ENCODE measurements around the gene TMEM200A. TPM values are rescaled to one million over a fixed set of nuclear protein-coding genes. Genes with fewer than 3 reads are reported as not detected.

The TMEM200A gene
- total and polyA plus RNA-seq, 8 donors = 1.5 to 12.6 (median 3.2) TPM

- Histone ChIP-seq H3K36me3 (no peaks in the 10 kb centered on the region), H3K27ac (no peak overlapping the region), H3K4me3 (no peak overlapping the region), H3K9me3 (no peaks in the 10 kb centered on the region), H3K4me1 (no peaks in the 10 kb centered on the region), H3K27me3 (no peaks in the 10 kb centered on the region)
- DNase-seq (no peak), ATAC-seq (no peak)
- no peak for TF ChIP-seq CTCF (IDR thresholded peaks at IDR 0.05)
- intact Hi-C loops (cut with DNase I) = no loop called here
Measured at GRCh38 chr6:130393306-130393705, 27.5 kb downstream of the TMEM200A start.

GRCh38 chr6:130394246-130394645, 28.4 kb downstream of the TMEM200A start:
- no peak for ATAC-seq

GRCh38 chr6:130395164-130395563, 29.3 kb downstream of the TMEM200A start:
- TF ChIP-seq CTCF (IDR thresholded peaks at IDR 0.05) = no peak
- intact Hi-C loops (cut with DNase I) = no loop called here
- Histone ChIP-seq H3K36me3 (no peaks in the 10 kb centered on the region), H3K9me3 (no peaks in the 10 kb centered on the region), H3K27ac (no peak overlapping the region), H3K27me3 (no peaks in the 10 kb centered on the region), H3K4me1 (no peaks in the 10 kb centered on the region), H3K4me3 (no peak overlapping the region)
- DNase-seq = no peak
- ATAC-seq = no peak

More at GRCh38 chr6:130394246-130394645, 28.4 kb downstream of the TMEM200A start:
- intact Hi-C loops (cut with DNase I) = no loop called here
- no peaks in the 10 kb centered on the region for H3K27me3 ChIP-seq
- H3K9me3 ChIP-seq = no peaks in the 10 kb centered on the region
- H3K27ac ChIP-seq = no peak overlapping the region
- no peaks in the 10 kb centered on the region for H3K36me3 ChIP-seq
- no peak for DNase-seq
- no peak for TF ChIP-seq CTCF (IDR thresholded peaks at IDR 0.05)
- H3K4me3 ChIP-seq = no peak overlapping the region
- no peaks in the 10 kb centered on the region for H3K4me1 ChIP-seq

- Histone ChIP-seq H3K27ac (peak overlapping the region in 1 of 2 donors; percentile 28), H3K4me3 (no peak overlapping the region), H3K4me1 (no peaks in the 10 kb centered on the region), H3K27me3 (no peaks in the 10 kb centered on the region), H3K9me3 (no peaks in the 10 kb centered on the region), H3K36me3 (no peaks in the 10 kb centered on the region)
- DNase-seq (no peak), ATAC-seq (no peak)
- TF ChIP-seq CTCF (IDR thresholded peaks at IDR 0.05) = no peak
- intact Hi-C loops (cut with DNase I) = no loop called here
Measured at GRCh38 chr6:130396722-130397121, 30.9 kb downstream of the TMEM200A start.

GRCh38 chr6:130405549-130405948, 39.7 kb downstream of the TMEM200A start:
- Histone ChIP-seq H3K36me3 (no peaks in the 10 kb centered on the region), H3K9me3 (no peaks in the 10 kb centered on the region), H3K4me1 (no peaks in the 10 kb centered on the region), H3K27ac (no peak overlapping the region), H3K27me3 (no peaks in the 10 kb centered on the region), H3K4me3 (no peak overlapping the region)
- no peak for DNase-seq
- intact Hi-C loops (cut with DNase I) = no loop called here
- TF ChIP-seq CTCF (IDR thresholded peaks at IDR 0.05) = no peak
- ATAC-seq = no peak

Measured in left lung (tissue), 10 donors.